GM21367 (cell line): Measurements from ENCODE around the gene TIAM1.

Experiments used
- ATAC-seq: cut with Tn5 transposase; IDR thresholded peaks from one replicate; pipeline ENCODE4 v1.9.1; 2021; ENCODE audit not compliant: unreplicated experiment

Gene TIAM1

GRCh38 chr21:31182231-31183140, 161.6 kb downstream of the TIAM1 start:
- ATAC-seq: no peak

- ATAC-seq: no peak
Measured at GRCh38 chr21:31181082-31181750, 162.8 kb downstream of the TIAM1 start.

GRCh38 chr21:31180256-31181081, 163.6 kb downstream of the TIAM1 start:
- ATAC-seq: no peak

GRCh38 chr21:31176725-31177124, 167.3 kb downstream of the TIAM1 start:
- no peak for ATAC-seq

- ATAC-seq: no peak
Measured at GRCh38 chr21:31176080-31176551, 167.9 kb downstream of the TIAM1 start.

- ATAC-seq: no peak
Measured at GRCh38 chr21:31173881-31174555, 170.0 kb downstream of the TIAM1 start.

- no peak for ATAC-seq
Measured at GRCh38 chr21:31172328-31172727, 171.7 kb downstream of the TIAM1 start.

GRCh38 chr21:31164713-31165694, 179.1 kb downstream of the TIAM1 start:
- ATAC-seq: no peak

- no peak for ATAC-seq
Measured at GRCh38 chr21:31162827-31163226, 181.2 kb downstream of the TIAM1 start.

- ATAC-seq: no peak
Measured at GRCh38 chr21:31162079-31162699, 181.9 kb downstream of the TIAM1 start.

- ATAC-seq: no peak
Measured at GRCh38 chr21:31161157-31161556, 182.9 kb downstream of the TIAM1 start.

GRCh38 chr21:31159808-31160207, 184.3 kb downstream of the TIAM1 start:
- no peak for ATAC-seq

- no peak for ATAC-seq
Measured at GRCh38 chr21:31158789-31159581, 185.1 kb downstream of the TIAM1 start.

- ATAC-seq: no peak
Measured at GRCh38 chr21:31157756-31158155, 186.3 kb downstream of the TIAM1 start.

GRCh38 chr21:31156662-31157061, 187.4 kb downstream of the TIAM1 start:
- ATAC-seq: no peak

- ATAC-seq: no peak
Measured at GRCh38 chr21:31156169-31156568, 187.9 kb downstream of the TIAM1 start.

- ATAC-seq: no peak
Measured at GRCh38 chr21:31151156-31152045, 192.7 kb downstream of the TIAM1 start.
